Cerebellar nuclear complex (tissue), 1 donor: Measurements from ENCODE around the gene MRPL10.
"Not testable (repeated sequence)": the region's sequence is repeated elsewhere in the genome, so short reads cannot be mapped to it uniquely, and the experiment has no call there.

ENCODE experiments used
- DNase-seq, 2 experiments: peaks; one replicate each; lab custom pipeline; 2025; lab: John Stamatoyannopoulos, UW

Gene MRPL10

GRCh38 chr17:47792979-47793378 is 38.4 kb downstream of the MRPL10 start:
- no peak for DNase-seq

GRCh38 chr17:47792457-47792856 is 38.9 kb downstream of the MRPL10 start:
- no peak for DNase-seq

GRCh38 chr17:47791025-47791424 is 40.3 kb downstream of the MRPL10 start:
- DNase-seq, result no peak

GRCh38 chr17:47789611-47790561 is 41.5 kb downstream of the MRPL10 start:
- no peak for DNase-seq

- no peak for DNase-seq
These were observed 45.7 kb downstream of the MRPL10 start for GRCh38 chr17:47785538-47786123.

GRCh38 chr17:47781397-47781796 is 49.9 kb downstream of the MRPL10 start:
- DNase-seq, result no peak

GRCh38 chr17:47778184-47778635 is 53.1 kb downstream of the MRPL10 start:
- DNase-seq, result no peak

GRCh38 chr17:47776330-47777197 is 54.8 kb downstream of the MRPL10 start:
- DNase-seq, result no peak

GRCh38 chr17:47774987-47775580 is 56.3 kb downstream of the MRPL10 start:
- DNase-seq, result no peak

- no peak for DNase-seq
These were observed 57.0 kb downstream of the MRPL10 start for GRCh38 chr17:47774331-47774730.

- not testable (repeated sequence) for DNase-seq
These were observed 57.7 kb downstream of the MRPL10 start for GRCh38 chr17:47773649-47774048.
